Measurements from ENCODE around the gene ZNF223.

The ZNF223 gene

DNA sequence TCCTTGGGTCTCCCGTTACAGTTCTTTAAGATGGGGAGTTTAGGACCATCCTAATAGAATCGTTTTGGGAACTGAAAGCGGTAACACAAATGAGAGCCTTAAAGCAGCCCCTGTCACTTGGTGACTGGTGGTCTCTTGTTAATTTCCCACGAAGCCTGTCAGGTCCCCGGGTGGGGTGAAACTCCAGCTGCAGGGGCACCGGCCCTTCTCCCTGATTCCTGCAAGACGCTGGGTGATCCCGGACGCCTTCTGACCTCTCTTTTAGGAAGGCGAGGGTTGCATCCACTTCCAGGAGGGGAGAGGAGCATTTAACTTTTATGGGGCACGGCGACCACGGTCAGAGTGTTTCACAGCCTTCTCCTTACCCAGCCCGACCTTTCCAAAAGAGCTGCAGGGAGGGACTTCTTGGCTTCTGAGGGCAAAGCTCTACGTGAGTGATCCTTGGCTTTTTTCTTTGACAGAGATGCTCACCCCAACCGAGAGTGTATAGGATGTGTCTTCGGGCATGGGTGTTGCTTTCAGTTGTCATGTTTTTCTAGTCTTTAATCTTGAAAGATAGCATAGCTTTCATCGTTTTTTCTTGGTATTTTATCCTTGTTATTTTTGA is 62.1 kb downstream of the ZNF223 start:
- DNase-seq (ENCODE audit: low read depth): no peak
- H3K4me3 ChIP-seq (ENCODE audit: control insufficient read depth, low read depth, low read length): peak overlapping the region; percentile 96

More for the DNA sequence above, 62.1 kb downstream of the ZNF223 start:
- TF ChIP-seq, protein P1, sequence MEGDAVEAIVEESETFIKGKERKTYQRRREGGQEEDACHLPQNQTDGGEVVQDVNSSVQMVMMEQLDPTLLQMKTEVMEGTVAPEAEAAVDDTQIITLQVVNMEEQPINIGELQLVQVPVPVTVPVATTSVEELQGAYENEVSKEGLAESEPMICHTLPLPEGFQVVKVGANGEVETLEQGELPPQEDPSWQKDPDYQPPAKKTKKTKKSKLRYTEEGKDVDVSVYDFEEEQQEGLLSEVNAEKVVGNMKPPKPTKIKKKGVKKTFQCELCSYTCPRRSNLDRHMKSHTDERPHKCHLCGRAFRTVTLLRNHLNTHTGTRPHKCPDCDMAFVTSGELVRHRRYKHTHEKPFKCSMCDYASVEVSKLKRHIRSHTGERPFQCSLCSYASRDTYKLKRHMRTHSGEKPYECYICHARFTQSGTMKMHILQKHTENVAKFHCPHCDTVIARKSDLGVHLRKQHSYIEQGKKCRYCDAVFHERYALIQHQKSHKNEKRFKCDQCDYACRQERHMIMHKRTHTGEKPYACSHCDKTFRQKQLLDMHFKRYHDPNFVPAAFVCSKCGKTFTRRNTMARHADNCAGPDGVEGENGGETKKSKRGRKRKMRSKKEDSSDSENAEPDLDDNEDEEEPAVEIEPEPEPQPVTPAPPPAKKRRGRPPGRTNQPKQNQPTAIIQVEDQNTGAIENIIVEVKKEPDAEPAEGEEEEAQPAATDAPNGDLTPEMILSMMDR (conservative IDR thresholded peaks at IDR 0.05; ENCODE audit: control insufficient read depth, insufficient read depth, low read depth, low read length): no peak
